GM21786 (cell line): Measurements from ENCODE around the gene TMIGD2.
"Not testable (repeated sequence)": the region's sequence is repeated elsewhere in the genome, so short reads cannot be mapped to it uniquely, and the experiment has no call there.

Experiments
- ATAC-seq: cut with Tn5 transposase; IDR thresholded peaks from one replicate; pipeline ENCODE4 v1.9.1; 2021; ENCODE audit not compliant: unreplicated experiment

The TMIGD2 gene

DNA sequence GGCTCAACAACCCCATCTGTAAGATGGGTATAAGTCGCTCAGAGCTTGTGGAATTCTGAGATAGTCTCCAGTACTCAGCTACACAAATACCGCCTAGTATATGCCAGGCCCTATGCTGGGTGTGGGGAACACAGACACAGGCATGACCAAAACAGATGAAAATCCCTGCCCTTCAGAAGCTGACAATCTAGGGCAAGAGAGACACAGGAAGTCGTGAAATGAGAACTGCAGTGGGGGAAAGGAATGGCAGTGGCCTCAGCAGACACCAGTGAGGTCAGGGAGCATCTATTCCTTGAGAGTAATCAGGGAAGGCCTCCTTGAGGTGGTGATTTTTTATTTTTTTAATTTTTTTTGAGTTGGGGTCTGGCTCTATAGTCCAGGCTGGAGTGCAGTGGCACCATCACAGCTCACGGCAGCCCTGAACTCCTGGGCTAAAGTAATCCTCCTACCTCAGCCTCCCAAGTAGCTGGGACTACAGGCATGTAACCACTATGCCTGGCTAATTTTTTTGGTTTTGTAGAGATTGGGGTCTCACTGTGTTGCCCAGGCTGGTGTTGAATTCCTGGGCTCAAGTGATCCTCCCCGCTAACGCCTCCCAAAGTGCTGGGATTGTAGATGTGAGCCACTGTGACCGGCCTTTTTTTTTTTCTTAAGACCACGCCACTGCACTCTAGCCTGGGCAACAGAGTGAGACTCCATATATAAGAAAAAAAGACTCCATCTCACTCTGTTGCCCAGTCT, 3.2 kb downstream of the TMIGD2 start:
- no peak for ATAC-seq

DNA sequence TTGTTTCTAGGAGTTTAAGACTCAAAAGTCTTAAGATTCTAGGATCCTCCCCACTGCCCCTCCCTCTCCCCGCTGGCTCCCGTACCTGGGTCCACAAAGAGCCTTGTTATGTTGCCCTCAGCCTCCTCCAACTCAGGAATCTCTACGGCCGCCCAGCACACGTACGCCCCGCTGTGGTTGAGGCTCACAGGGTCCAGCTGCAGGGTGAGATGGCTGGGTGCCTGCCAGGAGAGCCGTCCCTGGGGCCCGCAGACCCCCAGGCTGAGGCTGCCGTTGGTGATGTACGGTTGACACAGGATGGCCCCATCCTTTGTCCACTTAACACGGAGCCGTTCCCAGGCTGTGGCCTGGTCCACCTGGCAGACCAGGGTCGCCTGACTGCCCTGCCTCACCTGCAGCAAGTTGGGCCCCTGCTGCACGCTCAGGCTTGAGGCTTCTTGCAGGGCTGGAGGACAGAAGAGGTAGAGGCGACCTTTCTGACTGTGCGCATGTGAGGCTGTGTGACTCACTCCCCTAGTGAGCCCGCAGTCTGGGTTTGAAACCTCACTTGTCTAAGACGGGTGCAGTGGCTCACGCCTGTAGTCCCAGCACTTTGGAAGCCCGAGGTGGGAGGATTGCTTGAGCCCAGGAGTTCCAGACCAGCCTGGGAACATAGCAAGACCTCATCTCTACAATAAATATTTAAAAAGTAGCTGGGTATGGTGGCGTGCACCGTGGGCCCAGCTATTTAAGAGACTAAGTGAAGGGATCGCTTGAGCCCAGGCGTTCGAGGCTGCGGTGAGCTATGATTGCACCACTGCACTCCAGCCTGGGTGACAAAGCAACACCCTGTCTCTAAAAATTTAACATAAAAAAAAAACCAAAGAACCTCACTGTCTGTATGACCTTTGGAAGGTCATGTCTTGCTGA, 4.0 kb downstream of the TMIGD2 start:
- ATAC-seq = no peak

DNA sequence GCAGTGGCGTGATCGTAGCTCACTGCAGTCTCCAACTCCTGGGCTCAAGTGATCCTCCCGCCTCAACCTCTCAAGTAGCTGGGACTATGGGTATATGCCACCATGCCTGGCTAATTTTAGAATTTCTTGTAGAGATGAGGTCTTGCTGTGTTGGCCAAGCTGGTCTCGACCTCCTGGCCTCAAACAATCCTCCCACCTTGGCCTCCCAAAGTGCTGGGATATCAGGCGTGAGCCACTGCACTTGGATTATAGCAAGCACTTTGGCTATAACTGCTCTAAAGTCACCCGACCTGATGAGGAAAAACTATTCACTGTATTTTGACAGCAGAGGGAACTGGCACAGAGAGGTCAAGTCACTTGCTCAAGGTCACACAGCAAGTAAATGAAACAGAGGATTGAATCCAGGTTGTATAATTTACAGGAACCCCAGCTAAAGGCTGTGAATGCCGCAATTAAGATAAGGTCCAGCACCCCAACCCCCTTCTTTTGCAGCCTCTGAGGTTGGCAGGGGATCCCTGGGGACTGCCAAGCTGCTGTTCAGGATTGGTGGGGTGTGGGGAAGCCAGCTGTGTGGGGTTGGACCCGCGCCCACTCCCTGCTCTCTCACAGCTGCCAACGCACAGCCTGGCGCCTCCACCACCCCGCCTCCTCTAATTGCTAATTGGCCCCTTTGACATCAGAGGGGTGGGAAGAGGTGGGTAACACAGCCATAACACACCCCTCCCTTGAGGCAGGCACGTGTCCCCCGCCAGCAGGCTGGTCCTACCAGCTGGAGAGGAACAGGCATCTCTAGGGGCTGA, 6.0 kb downstream of the TMIGD2 start:
- no peak for ATAC-seq

DNA sequence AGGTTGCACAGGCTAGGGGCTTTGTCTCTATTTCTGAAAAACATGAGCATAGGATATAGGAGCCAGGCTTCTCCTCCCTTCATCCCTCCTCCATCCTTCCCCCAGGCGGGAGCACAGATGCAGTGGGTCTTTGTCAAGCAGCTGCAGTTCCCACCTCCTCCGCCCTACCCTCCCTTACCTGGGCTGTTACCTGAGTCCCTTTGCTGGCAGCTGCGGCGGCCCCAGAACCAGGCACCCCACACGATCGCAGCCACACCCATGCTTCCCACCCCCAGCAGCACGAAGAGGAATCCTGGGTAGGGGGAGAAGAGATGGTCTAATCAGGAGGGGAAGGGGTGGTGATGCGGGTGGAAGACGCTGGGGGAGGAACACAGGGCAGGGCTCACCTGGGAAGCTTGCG, 7.8 kb downstream of the TMIGD2 start:
- ATAC-seq = no peak

DNA sequence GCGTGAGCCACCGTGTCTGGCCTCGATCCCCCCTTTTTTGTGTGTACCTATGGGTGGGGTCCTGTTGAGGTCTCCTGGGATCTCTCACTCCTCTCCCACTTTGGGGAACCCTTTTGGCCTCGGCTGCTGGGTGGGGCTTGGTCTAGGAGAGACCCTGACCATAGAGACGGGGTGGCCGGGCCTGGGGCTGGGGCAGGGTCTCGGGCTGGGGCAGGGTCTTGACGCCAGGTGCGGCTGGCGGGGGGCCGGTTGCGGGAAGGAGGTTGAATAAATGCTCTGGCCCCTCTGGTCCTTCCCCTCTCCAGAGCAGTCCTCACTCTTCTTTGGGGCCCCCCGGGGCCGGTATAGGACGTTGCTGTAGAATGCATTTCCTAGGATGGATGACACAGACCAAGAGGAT, 9.7 kb downstream of the TMIGD2 start:
- ATAC-seq = no peak

DNA sequence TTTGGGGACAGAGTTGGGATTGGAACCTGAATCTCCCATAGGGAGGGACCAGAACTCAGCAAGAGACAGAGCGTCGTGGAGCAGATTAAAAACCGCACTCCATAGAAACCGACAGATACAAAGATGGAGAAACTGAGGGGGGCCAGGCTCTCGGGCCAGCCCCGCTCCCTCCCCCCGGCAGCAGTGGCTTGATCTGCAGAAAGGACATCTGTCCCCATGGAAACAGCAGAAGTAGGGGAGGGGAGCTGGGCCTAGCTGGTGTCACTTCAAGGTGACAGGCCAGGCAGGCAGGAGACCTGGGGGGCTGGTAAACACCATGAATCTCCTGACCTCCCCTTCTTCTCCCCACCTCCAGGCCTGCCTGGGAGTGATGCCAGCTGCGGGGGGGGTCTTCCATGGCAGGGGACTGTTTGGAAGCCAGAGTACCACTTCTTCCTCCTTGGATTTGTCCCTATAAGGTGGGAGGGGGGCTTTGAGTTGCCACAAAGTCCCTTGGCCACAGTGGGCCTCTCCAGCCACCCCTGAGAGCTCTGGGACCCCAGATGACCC, 10.9 kb downstream of the TMIGD2 start:
- ATAC-seq = no peak

DNA sequence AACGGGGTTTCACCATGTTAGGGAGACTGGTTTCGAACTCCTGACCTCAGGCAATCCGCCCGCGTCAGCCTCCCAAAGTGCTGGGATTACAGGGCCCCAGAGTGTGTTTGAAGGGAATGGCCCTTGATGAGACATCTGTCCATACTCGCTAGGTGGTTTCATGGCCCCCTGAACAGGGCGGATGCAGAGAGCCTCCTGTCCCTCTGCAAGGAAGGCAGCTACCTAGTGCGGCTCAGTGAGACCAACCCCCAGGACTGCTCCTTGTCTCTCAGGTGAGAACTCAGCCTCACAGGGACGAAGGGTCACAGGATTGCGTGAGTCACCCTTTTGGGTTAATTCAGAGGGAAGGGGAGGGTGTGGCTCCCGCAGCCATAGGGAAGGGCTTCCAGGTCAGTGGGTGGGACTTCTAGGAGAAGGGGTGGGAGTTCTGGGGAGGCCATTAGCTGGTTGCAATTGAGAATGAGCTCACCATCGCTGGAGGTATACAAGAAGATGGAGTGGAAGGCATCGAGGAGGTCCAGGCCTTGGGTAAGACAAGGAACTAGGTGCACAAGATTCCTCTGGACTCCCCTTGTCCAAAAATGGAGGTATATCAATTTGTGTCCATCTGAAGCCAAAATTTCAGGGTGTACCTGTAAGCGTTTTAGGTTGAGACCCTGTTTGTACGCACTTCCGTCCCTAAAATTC, 14.0 kb downstream of the TMIGD2 start:
- no peak for ATAC-seq

DNA sequence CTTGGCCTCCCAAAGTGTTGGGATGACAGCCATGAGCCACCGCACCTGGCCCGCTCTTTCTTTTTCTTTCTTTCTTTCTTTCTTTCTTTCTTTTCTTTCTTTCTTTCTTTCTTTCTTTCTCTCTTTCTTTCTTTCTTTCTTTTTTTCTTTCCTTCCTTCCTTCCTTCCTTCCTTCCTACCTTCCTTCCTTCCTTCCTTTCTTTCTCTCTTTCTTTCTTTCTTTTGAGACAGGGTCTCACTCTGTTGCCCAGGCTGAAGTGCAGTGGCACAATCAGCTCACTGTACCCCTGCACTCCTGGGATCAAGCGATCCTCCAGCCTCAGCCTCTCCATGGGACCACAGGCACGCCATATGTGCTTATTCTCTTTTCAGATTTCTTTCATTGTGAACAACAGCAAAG, 16.0 kb downstream of the TMIGD2 start:
- not testable (repeated sequence) for ATAC-seq

DNA sequence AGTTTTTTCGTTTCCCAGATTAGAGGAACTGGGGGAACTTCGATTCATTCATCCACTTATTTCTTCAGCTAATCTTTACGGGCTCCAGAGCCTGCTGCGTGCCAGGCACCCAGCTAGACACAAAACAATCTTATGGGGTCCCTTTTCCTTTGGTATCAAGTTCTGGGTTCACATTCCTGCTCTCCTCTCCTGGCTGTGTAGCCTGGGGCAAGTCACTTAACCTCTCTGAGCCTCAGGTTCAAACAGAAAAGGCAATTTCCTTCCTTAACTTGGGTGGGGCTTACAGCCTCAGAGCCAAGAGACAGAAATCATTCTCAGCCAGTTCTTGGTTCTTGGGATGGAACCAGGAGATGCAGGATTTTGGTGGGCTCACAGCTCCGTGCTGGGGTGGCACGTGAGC, 17.2 kb downstream of the TMIGD2 start:
- no peak for ATAC-seq

DNA sequence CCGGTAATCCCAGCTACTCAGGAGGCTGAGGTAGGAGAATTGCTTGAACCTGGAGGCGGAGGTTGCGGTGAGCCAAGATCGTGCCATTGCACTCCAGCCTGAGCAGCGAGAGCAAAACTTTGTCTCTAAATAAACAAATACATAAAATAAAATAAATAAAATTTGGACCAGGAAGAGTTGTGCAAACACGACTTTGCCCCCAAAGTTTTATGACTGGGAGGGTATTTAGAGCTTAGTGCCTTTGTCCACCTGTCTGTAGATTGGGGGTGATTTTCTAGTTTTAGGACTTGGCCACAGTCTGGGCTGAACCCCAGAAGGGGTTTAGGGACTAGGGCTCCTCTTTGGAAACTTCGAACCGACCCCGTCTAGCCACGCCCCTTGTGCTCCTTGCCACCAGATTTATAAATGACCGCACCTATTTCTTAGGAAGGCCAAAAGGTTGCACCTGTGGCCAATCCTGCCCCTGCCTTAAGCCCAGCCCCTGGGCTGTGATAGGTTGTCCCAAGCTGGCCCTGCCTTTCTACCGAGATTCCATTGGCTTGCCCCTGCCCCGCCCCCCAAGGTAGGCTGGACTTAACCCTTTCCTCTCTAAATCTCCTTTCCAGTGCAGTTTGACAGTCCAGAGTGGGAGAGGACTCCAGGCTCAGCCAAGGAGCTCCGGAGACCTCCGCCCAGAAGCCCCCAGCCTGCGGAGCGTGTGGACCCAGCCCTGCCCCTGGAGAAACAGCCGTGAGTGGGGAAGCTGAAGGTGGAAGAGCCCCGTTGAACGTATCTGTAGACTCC, 17.8 kb downstream of the TMIGD2 start:
- no peak for ATAC-seq

DNA sequence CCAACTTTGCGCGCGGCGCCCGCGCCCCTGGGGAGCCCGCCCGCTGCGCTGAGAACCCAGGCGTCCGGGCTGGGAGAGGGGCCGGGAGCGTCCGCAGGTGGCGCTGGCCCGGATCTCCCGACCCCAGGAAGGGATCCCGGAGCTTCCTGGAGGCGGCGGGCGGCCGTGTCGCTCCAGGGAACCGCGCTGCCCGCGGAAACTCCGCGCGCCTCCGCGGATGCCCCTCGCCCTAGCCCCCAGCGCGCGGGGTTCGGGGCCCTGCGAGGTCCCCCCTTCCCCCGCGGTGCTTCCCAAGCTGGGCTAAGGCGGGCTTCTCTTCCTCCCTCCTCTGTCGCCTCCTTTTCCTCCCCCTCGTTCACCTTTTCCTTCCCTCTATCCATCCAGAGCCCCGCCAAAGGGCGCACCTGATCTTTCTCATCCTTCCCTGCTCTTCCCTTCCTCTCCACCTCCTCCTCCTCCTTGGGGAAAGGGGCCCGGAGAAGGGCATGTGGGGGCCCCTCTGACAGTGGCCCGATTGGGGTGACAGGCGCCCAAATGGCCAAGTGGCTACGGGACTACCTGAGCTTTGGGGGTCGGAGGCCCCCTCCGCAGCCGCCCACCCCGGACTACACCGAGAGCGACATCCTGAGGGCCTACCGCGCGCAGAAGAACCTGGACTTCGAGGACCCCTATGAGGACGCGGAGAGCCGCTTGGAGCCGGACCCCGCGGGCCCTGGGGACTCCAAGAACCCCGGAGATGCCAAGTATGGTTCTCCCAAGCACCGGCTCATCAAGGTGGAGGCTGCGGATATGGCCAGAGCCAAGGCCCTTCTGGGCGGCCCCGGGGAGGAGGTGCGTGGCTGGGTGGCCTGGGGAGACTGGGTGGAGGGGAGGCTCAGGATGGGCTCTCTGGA, 22.4 kb downstream of the TMIGD2 start:
- no peak for ATAC-seq

DNA sequence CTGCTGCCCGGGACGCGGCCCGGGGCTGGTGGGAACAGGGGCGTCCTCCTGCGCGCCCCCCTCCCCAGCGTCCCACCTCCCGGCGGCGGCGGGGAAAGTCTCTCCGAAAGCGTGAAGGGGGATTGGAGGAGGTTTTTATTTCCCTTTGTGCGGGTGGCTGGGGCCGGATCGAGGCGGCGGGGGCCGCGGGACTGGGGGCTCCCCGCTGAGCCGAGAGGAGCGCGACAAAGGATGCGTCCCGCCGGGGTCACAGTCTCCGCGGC, 23.0 kb downstream of the TMIGD2 start:
- no peak for ATAC-seq

DNA sequence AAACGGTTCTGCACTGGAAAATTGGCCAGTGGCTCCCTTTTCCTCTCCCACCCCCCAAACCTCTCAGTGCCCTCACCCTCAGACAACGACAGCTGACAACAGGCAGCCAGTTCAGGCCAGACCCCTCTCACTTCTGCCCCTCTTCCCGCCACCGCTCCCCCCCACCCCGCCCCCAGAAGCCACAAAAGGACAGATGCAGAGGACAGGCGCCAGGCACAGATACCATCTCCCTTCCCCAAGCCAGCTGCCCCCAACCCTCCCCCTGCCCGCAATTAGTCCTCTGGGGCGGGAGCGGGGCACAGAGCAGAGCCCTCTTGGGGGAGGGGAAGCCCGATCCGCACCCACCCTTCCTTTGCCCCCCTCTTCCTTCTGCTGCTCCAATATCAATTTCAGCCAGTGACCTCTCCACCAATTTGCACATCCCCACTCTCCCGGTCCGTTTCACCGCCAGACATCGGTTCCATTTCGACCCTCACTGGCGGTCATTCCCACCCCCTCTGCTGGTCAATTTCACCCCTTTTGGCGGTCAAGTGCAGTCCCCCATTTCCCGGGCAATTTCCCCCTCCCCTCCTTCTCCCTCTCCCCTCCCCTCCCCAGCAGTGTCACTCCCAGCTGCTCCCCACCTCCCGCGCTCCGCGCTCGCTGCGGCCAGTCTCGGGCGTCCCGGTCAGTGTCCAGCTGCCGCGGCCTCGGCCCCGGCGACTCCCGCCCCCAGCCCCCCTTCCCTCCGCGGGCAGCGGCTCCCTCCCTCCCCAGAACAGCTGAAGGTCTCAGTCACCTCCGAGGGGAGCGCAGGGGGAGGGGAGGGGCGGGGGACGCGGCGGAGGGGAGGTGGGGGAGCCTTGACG, 23.5 kb downstream of the TMIGD2 start, which contains the start of gene SHD:
SHD (plus strand) TSS at position 848 of the 848 bp plus-strand sequence. CDS start 798 bp downstream, outside the sequence.
- no peak for ATAC-seq

DNA sequence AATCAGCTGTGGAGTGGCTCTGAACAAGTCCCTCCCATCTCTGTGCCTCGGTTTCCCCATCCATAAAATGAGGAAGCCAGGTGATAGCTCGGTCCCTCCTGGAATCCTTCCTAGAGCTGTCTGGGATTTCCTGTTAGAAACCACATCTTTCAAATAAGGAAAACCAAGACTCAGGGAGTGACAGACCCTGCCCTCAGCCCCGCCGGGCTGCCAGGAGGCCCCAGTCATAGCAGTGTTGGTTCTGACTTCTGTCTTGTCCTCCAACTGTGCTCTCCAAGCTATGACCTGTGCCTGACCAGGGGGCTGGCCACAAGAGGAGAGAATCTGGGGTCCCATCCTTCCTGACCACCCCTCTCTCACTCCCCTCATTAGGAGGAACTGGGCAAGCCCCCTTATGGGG, 24.2 kb downstream of the TMIGD2 start:
- no peak for ATAC-seq

DNA sequence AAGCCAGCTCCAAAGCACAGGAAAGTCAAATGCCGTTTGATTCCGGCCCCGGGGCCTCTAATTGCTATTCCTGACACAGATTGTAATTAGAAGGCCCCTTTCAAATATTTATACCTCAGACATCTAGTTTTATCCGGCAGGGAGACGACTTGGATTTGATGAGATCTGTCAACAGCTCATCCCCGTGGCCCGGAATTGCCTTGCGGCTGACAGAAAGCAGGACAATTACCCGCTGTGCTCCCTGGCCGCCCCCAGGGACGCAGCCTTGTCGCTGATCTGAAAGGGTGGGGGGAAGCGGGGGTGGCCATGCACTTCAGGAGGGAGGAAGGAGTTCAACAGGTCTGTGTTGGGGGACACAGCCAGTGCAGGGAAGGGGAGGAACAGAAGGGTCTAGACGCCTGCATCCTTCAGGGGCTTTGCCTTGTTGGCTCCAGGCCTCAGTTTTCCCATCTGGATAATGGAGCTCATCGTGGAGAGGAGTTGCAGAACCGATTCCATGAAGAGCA, 24.9 kb downstream of the TMIGD2 start:
- ATAC-seq = no peak

DNA sequence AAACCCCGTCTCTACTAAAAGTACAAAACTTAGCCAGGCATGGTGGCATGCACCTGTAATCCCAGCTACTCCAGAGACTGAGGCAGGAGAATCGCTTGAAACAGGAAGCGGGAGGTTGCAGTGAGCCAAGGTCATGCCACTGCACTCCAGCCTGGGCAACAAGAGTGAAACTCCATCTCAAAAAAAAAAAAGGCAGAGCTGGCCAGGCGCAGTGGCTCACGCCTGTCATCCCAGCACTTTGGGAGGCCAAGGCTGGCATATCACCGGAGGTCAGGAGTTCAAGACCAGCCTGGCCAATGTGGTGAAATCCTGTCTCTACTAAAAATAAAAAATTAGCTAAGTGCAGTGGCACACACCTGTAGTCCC, 27.9 kb downstream of the TMIGD2 start:
- ATAC-seq = not testable (repeated sequence)

DNA sequence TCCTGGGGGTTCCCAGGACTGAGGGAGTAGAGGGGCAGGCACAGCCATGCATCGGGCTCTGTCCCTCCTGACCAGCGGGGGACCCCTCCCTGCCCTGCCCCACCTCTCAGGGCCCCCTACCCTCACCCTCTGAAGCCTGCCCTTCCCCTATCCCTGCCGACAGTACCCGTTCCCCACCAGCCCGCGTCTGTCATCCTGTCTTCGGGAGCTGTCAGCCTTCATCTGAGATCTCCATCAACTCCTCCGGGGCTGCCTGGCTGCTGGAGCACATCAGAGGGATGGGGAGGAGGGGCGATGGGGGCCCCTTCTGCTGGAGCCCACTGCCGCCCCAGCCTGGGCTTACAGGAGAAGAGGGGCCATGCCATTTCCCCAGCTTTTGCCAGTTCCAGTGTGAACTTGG, 29.3 kb downstream of the TMIGD2 start:
- ATAC-seq = no peak
